B cell (primary cell): Measurements from ENCODE around the gene CNOT4.

Experiments used
- CTCF ChIP-seq: fragments of 200-600 bp; IDR thresholded peaks from one replicate; pipeline ENCODE4 v1.8.0; 2022; ENCODE audit warnings: antibody characterized with exemption, mild to moderate bottlenecking
- EZH2 ChIP-seq: IDR thresholded peaks from 2 replicates; pipeline ENCODE4 v1.6.1; 2012; ENCODE audit warnings: borderline replicate concordance, low read depth, mild to moderate bottlenecking, moderate library complexity, low read length; ENCODE audit not compliant: insufficient read depth, poor library complexity, severe bottlenecking

- no peak for TF ChIP-seq CTCF
- no peak for TF ChIP-seq EZH2
Observed at GRCh38 chr7:135386181-135386580, 123.7 kb downstream of the CNOT4 start.
